Stimulated activated CD4-positive, alpha-beta T cell treated with anti-CD3 and anti-CD28 coated beads, Interleukin-1b, Interleukin-23, amount 100 ng/mL, for 24 hours (primary cell): ENCODE results near the gene LPP.
A peak's percentile ranks its signal among the peaks of the same experiment; 100 is the strongest.

Experiments used
- DNase-seq, 4 experiments: peaks; one replicate each; pipeline ENCODE4 v3.0.0-alpha.2; 2020; ENCODE audit warnings: low read depth in 4 of 4, low spot score in 1 of 4

The LPP gene

GRCh38 chr3:188169830-188170455 is 16.0 kb downstream of the LPP start:
- DNase-seq, result no peak

GRCh38 chr3:188170461-188171459 is 16.8 kb downstream of the LPP start:
- DNase-seq, result peak in 2 of 4 experiments; percentile 22 to 27

- DNase-seq, result no peak
Observed at GRCh38 chr3:188171682-188172467, 17.9 kb downstream of the LPP start.

DNA sequence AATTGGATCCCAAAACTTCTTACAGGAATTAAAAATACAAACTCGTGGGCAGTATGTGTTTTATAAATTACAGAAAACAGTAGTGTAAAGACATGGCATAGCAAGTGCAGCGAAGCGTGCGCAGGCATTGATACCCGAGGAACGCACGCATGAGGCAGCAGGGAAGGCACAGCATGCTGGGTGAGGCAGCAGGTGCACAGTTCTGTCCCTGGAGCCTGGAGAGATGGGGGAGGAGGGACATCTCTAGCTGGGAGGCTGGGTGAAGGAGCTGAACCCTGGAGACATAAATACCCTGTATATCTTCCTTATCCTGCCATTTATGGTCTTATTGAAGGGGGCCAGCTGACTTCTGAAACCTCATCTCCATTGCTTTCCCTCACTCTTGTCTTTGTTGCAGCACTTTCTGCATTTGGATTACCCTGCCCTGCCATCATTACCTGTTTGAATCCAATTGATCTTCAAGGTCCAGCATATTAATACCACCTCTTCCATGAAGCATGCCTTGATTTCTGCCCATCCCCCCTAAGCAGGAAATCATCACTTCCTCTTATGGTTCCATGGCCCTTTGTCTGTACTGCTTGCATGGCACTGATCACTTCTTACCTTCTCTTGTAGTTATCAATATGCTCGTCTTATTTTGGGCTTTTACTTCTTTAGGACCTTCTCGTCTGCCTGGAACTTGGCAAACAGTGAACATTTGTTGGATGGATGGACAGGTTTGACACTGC is 20.5 kb downstream of the LPP start:
- no peak for DNase-seq

DNA sequence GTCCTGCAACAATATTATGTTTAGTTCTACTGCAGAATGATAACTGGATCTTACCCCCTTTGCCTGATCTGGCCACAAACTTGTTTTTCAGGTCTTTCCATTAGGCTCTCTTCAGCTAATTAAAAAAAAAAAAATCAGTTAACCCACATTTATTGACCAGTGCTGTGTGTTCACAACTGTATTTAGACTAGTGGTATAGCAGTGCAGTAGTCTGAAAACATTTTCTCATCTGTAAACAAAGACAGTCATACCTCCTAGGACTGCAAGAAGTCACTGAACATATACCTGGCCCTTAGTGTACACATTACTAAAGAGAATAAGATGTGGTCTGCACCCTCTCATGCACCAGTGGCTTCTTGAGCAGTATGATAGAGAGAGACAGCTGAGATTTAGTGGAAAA is 22.5 kb downstream of the LPP start:
- no peak for DNase-seq

GRCh38 chr3:188176884-188177283 is 22.9 kb downstream of the LPP start:
- no peak for DNase-seq

DNA sequence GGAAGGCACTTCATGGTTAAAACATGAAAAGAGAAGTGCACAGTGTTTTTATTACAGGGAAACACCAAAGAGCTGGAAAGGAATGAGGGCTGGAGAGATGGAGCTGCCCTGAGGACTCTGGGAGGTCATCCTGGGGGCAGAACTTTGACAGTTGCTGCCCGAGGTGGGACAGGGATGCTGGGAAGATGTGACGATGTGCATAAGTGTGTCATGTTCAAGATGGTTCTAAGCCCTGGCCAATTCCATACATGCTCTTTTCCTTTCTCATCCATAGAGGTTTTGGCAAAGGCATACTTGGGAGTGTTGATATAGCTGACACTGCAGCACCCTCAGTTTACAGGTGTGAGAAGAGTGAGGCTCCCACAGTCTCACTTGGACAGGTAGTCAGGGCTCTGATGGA is 23.8 kb downstream of the LPP start:
- no peak for DNase-seq

GRCh38 chr3:188178293-188178936 is 24.5 kb downstream of the LPP start:
- DNase-seq, result no peak

- no peak for DNase-seq
Observed at GRCh38 chr3:188179006-188179966, 25.3 kb downstream of the LPP start.

GRCh38 chr3:188180114-188180513 is 26.2 kb downstream of the LPP start:
- no peak for DNase-seq

- no peak for DNase-seq
Observed at GRCh38 chr3:188183452-188183851, 29.5 kb downstream of the LPP start.

DNA sequence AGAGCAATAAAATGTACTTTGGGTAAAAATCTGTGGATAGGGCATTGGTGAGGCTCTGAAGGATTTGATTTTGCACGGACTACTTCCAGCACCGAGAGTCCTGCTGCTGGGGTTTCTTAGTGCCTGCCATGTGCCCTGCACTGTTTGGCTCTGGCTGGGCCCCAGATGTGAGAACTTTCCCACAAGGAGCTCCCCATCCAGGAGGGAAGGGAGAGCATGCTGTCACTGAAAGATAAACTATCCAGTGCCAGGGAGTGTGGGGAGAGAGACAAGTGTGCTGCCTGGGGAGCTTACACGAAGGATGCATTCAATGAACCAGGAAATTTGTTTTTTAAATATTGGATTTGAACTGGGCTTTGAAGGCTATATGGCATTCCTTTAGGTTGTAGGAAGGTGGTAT is 30.2 kb downstream of the LPP start:
- DNase-seq, result no peak

DNA sequence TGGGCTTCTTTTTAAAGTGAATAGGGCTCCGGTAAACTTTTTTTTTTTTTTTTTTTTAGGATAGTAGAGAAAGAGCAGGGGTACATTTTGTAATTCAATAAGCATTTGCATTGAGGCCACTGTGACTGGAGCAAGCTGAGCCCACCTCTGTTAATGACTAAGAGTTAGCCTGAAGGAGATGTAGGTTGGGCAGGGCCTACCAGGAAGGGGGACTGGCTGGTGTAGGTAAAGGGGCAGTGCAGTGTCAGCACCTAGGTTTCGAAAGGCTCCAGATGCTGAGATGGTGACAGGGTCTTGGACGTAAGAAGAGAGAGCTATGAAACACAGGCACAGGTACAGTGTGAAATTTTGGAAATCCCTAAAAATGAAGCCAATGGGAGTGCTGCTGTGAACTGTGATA is 30.7 kb downstream of the LPP start:
- no peak for DNase-seq

DNA sequence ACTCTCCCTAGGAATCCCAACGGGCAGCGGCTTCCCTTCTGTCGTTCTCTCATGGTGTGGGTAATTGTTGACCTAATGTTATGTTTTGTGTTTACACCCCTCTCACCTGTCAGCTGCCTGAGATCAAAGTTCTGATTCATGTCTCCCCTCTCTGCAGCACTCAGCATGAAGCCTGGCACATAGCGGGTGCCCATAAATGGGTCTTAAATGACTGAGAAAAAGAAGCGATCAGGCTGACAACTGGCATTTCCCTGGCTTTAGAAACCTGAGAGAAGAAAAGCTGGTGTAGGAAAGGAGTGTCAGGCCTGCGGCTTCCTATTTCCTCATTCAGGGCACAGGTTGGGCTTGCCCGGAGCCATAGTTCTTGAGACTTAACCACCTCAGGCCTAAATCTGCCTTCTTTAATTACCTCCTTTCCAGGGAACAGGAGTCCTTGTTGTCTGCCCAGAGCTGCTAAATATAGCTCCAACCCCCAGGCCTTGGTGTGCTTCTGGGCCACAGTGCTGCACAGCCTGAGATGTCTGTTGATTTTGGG is 31.8 kb downstream of the LPP start:
- DNase-seq, result no peak

DNA sequence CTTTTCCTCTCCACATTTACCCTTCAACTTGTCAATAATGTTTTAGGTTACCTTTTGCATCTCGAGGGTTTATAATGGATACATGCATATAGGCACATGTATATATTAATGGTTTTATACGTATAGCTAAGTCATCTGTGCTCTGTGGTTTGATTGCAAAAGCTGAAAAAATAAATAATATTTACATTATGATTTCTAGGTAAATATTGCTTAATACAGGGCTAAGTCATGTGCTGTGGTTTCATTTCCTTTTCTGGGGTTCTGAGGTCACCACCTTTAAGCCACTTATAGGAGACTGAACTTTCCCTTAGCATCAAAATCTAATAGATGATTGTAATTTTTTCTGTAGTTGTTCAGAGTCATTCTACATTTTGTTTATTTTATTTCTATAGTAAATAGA is 33.1 kb downstream of the LPP start:
- DNase-seq, result no peak

GRCh38 chr3:188188911-188189310 is 35.0 kb downstream of the LPP start:
- DNase-seq, result no peak

DNA sequence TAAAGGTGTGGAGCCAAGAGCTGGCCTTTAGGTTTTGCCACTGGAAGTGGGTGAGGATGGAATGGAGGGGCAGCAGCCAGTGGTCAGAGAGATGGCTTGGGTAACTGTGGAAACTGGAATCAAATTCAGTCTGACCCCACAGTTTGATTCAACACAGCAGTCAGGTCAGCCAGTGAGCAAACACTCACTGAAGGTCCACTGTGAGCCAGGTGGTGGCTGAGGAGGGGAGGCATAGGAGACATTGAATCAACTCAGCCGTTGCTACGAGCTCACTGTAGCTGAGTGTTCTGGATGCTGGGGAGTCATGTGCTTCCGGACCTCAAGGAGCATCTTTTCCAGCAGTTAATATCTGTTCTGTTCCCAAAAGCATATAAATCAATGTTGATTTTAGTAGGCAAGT is 37.5 kb downstream of the LPP start:
- no peak for DNase-seq

GRCh38 chr3:188192034-188192433 is 38.1 kb downstream of the LPP start:
- no peak for DNase-seq

- no peak for DNase-seq
Observed at GRCh38 chr3:188194332-188194731, 40.4 kb downstream of the LPP start.
